Subcutaneous adipose tissue (tissue), 4 donors: Measurements from ENCODE around the gene TBC1D21. TPM values are rescaled to one million over a fixed set of nuclear protein-coding genes. Genes with fewer than 3 reads are reported as not detected.

Source experiments
- CTCF ChIP-seq: fragments of 450-650 bp; IDR thresholded peaks from one replicate; pipeline ENCODE4 v1.5.1; 2016; ENCODE audit warnings: low read depth, mild to moderate bottlenecking, control low read depth, antibody characterized with exemption, moderate library complexity
- total RNA-seq, 4 donors: library from RNA; depleted of rRNA; stranded (reverse); fragments of >200 nt; gene quantifications; one replicate each; pipeline ENCODE4 v1.1.0, GENCODE V29; 2016

The TBC1D21 gene
- total RNA-seq = not detected

GRCh38 chr15:73873456-73873855 lies at the start of gene TBC1D21:
Gene TBC1D21, plus strand, starts transcription at chr15:73873564. Its CDS starts 146 bp downstream, at chr15:73873710.
- no peak for TF ChIP-seq CTCF

- no peak for TF ChIP-seq CTCF
Measured at GRCh38 chr15:73826711-73827251, 46.6 kb upstream of the TBC1D21 start.

GRCh38 chr15:73829523-73829922 lies 43.8 kb upstream of the TBC1D21 start:
- TF ChIP-seq CTCF = no peak

GRCh38 chr15:73832657-73833056 lies 40.7 kb upstream of the TBC1D21 start:
- no peak for TF ChIP-seq CTCF

- TF ChIP-seq CTCF = no peak
Measured at GRCh38 chr15:73836845-73837244, 36.5 kb upstream of the TBC1D21 start.

GRCh38 chr15:73838831-73839426 lies 34.4 kb upstream of the TBC1D21 start:
- no peak for TF ChIP-seq CTCF

GRCh38 chr15:73839699-73840377 lies 33.5 kb upstream of the TBC1D21 start:
- TF ChIP-seq CTCF = no peak
